NT2/D1 (cell line): ENCODE results near the gene OR8G1.

Experiments
- DNase-seq: peaks from one replicate; pipeline ENCODE4 v3.0.0-alpha.2; 2011; ENCODE audit warnings: low read depth, low spot score
- H3K27me3 ChIP-seq: 2 replicates; pipeline ENCODE4 v1.6.0; 2011; ENCODE audit warnings: mild to moderate bottlenecking; ENCODE audit not compliant: insufficient read length, insufficient read depth
- H3K36me3 ChIP-seq: 2 replicates; pipeline ENCODE4 v1.6.1; 2011; ENCODE audit warnings: mild to moderate bottlenecking, low read length, mixed read lengths; ENCODE audit not compliant: insufficient read depth, insufficient read length
- H3K4me1 ChIP-seq: 2 replicates; pipeline ENCODE4 v1.5.1; 2011; ENCODE audit not compliant: insufficient read depth, insufficient read length
- H3K4me3 ChIP-seq: 2 replicates; pipeline ENCODE4 v1.5.1; 2011; ENCODE audit warnings: low read depth; ENCODE audit not compliant: insufficient read length
- H3K9ac ChIP-seq: 2 replicates; pipeline ENCODE4 v1.6.0; 2011; ENCODE audit warnings: low read depth; ENCODE audit not compliant: insufficient read length
- H3K9me3 ChIP-seq: 2 replicates; pipeline ENCODE4 v1.5.1; 2011; ENCODE audit warnings: mild to moderate bottlenecking, low read length; ENCODE audit not compliant: insufficient read depth
- SUZ12 ChIP-seq: IDR thresholded peaks from 2 replicates; pipeline ENCODE4 v1.6.1; 2011; ENCODE audit not compliant: insufficient read length, insufficient read depth; ENCODE audit errors: extremely low read depth
- YY1 ChIP-seq: IDR thresholded peaks from 2 replicates; pipeline ENCODE4 v1.6.1; 2011; ENCODE audit not compliant: insufficient read length, insufficient read depth
- ZNF274 ChIP-seq: IDR thresholded peaks from 2 replicates; pipeline ENCODE4 v1.6.1; 2011; ENCODE audit warnings: mild to moderate bottlenecking, low read depth, low read length

Gene OR8G1

GRCh38 chr11:124277804-124278203 lies 36.9 kb downstream of the OR8G1 start:
- peak; percentile 8 for DNase-seq
- Histone ChIP-seq H3K4me1 (no peaks in the 10 kb centered on the region), H3K36me3 (no peaks in the 10 kb centered on the region), H3K4me3 (no peak overlapping the region), H3K9me3 (no peaks in the 10 kb centered on the region), H3K9ac (no peak overlapping the region), H3K27me3 (no peaks in the 10 kb centered on the region)
- TF ChIP-seq YY1, result no peak
- no peak for TF ChIP-seq ZNF274
- TF ChIP-seq SUZ12, result no peak

- no peak for TF ChIP-seq SUZ12
- Histone ChIP-seq H3K4me3 (no peak overlapping the region), H3K9me3 (no peaks in the 10 kb centered on the region), H3K9ac (no peak overlapping the region), H3K4me1 (no peaks in the 10 kb centered on the region), H3K36me3 (no peaks in the 10 kb centered on the region), H3K27me3 (no peaks in the 10 kb centered on the region)
- DNase-seq, result no peak
Measured at GRCh38 chr11:124278261-124278660, 37.4 kb downstream of the OR8G1 start.

- no peak for DNase-seq
- no peak overlapping the region for H3K4me3 ChIP-seq
Measured at GRCh38 chr11:124285610-124286344, 44.9 kb downstream of the OR8G1 start.

GRCh38 chr11:124294687-124295086 lies 53.8 kb downstream of the OR8G1 start:
- Histone ChIP-seq H3K36me3 (no peaks in the 10 kb centered on the region), H3K4me3 (no peak overlapping the region), H3K9me3 (peaks cover 7% of the 10 kb centered on the region; the same call in 1 of the 2 replicates), H3K4me1 (no peaks in the 10 kb centered on the region), H3K9ac (no peak overlapping the region), H3K27me3 (no peaks in the 10 kb centered on the region)
- DNase-seq, result no peak
- no peak for TF ChIP-seq YY1
- no peak for TF ChIP-seq SUZ12
- TF ChIP-seq ZNF274, result no peak

More at GRCh38 chr11:124285610-124286344, 44.9 kb downstream of the OR8G1 start:
- no peak overlapping the region for H3K9ac ChIP-seq
- H3K36me3 ChIP-seq, result no peaks in the 10 kb centered on the region
- H3K9me3 ChIP-seq, result no peaks in the 10 kb centered on the region
- no peaks in the 10 kb centered on the region for H3K27me3 ChIP-seq
- H3K4me1 ChIP-seq, result no peaks in the 10 kb centered on the region
- TF ChIP-seq YY1 (no peak), SUZ12 (no peak), ZNF274 (no peak)

- H3K36me3 ChIP-seq, result no peaks in the 10 kb centered on the region
- TF ChIP-seq YY1, result no peak
- no peak for TF ChIP-seq ZNF274
- no peak for TF ChIP-seq SUZ12
- no peaks in the 10 kb centered on the region for H3K27me3 ChIP-seq
- H3K4me3 ChIP-seq, result no peak overlapping the region
- peaks cover 7% of the 10 kb centered on the region; the same call in 1 of the 2 replicates for H3K9me3 ChIP-seq
- no peak for DNase-seq
- H3K9ac ChIP-seq, result no peak overlapping the region
- no peaks in the 10 kb centered on the region for H3K4me1 ChIP-seq
Measured at GRCh38 chr11:124296016-124296415, 55.1 kb downstream of the OR8G1 start.

GRCh38 chr11:124297921-124298320 lies 57.0 kb downstream of the OR8G1 start:
- Histone ChIP-seq H3K9me3 (peaks cover 7% of the 10 kb centered on the region; the same call in 1 of the 2 replicates), H3K9ac (no peak overlapping the region), H3K4me3 (no peak overlapping the region), H3K36me3 (no peaks in the 10 kb centered on the region), H3K27me3 (no peaks in the 10 kb centered on the region), H3K4me1 (no peaks in the 10 kb centered on the region)
- DNase-seq, result no peak
- TF ChIP-seq SUZ12, result no peak
- no peak for TF ChIP-seq YY1
- TF ChIP-seq ZNF274, result no peak

- Histone ChIP-seq H3K4me1 (no peaks in the 10 kb centered on the region), H3K4me3 (no peak overlapping the region), H3K36me3 (no peaks in the 10 kb centered on the region), H3K27me3 (no peaks in the 10 kb centered on the region), H3K9me3 (peaks cover 7% of the 10 kb centered on the region; the same call in 1 of the 2 replicates), H3K9ac (no peak overlapping the region)
- no peak for TF ChIP-seq YY1
- TF ChIP-seq ZNF274, result no peak
- TF ChIP-seq SUZ12, result no peak
- DNase-seq, result no peak
Measured at GRCh38 chr11:124301548-124301947, 60.7 kb downstream of the OR8G1 start.
